Colonic mucosa (tissue), 4 donors: ENCODE data around the gene LRRTM4. TPM values are rescaled to one million over a fixed set of nuclear protein-coding genes. Genes with fewer than 3 reads are reported as not detected.
"Not testable (repeated sequence)": the region's sequence is repeated elsewhere in the genome, so short reads cannot be mapped to it uniquely, and the experiment has no call there.

Source experiments
- DNase-seq: peaks from one replicate; pipeline ENCODE4 v3.0.0-alpha.2; 2020
- H3K27ac ChIP-seq: fragments of 200-600 bp; one replicate; pipeline ENCODE4 v1.8.0; 2021
- H3K27me3 ChIP-seq: fragments of 200-600 bp; one replicate; pipeline ENCODE4 v1.8.0; 2021
- H3K36me3 ChIP-seq: fragments of 200-600 bp; one replicate; pipeline ENCODE4 v1.8.0; 2021
- H3K4me1 ChIP-seq: fragments of 200-600 bp; one replicate; pipeline ENCODE4 v1.8.0; 2021; ENCODE audit warnings: mild to moderate bottlenecking
- H3K4me3 ChIP-seq: fragments of 200-600 bp; one replicate; pipeline ENCODE4 v1.8.0; 2021
- H3K9ac ChIP-seq, 2 donors: one replicate each; pipeline ENCODE4 v1.7.0; 2013; ENCODE audit warnings: control low read depth in 2 of 2, low read depth in 2 of 2, low read length in 2 of 2
- H3K9me3 ChIP-seq: fragments of 200-600 bp; one replicate; pipeline ENCODE4 v1.8.0; 2021
- CTCF ChIP-seq: fragments of 200-600 bp; IDR thresholded peaks from one replicate; pipeline ENCODE4 v1.8.0; 2022; ENCODE audit warnings: antibody characterized with exemption, mild to moderate bottlenecking
- intact Hi-C: fragments of 100-400 bp; cut with DNase I; formaldehyde crosslinking; loops from one replicate; pipeline ENCODE4 v1.14.1; 2022
- total RNA-seq, 2 donors: library from RNA; stranded (reverse); fragmentation: NEBNext Ultra II Directional in 1 of 2; extraction: Animal tissue kit (Norgen Biotek cat#: 25700) in 1 of 2; gene quantifications; one replicate each; pipeline ENCODE4 v1.2.1, GENCODE V29; 2021
- donor health status: healthy.
- donor health status: DM: no; HTN: no; CAD: no.
- donor health status: DM: no; HTN: no; CAD: no.

LRRTM4 gene
- total RNA-seq, 2 donors from 2014 or later, result 0.32 TPM; not detected in 1

GRCh38 chr2:77105008-77105407 is 417.2 kb downstream of the LRRTM4 start:
- TF ChIP-seq CTCF, result no peak
- Histone ChIP-seq H3K27me3 (no peaks in the 10 kb centered on the region), H3K4me3 (no peak overlapping the region), H3K36me3 (no peaks in the 10 kb centered on the region), H3K9ac (no peak overlapping the region), H3K27ac (no peak overlapping the region), H3K4me1 (no peaks in the 10 kb centered on the region), H3K9me3 (no peaks in the 10 kb centered on the region)
- DNase-seq, result no peak
- intact Hi-C loops, result no loop called here

GRCh38 chr2:77104554-77104953 is 417.6 kb downstream of the LRRTM4 start:
- Histone ChIP-seq H3K27me3 (no peaks in the 10 kb centered on the region), H3K9ac (no peak overlapping the region), H3K27ac (no peak overlapping the region), H3K4me3 (no peak overlapping the region), H3K36me3 (no peaks in the 10 kb centered on the region), H3K4me1 (no peaks in the 10 kb centered on the region), H3K9me3 (no peaks in the 10 kb centered on the region)
- no peak for DNase-seq
- no peak for TF ChIP-seq CTCF
- intact Hi-C loops, result no loop called here

GRCh38 chr2:77102927-77103326 is 419.2 kb downstream of the LRRTM4 start:
- no peak for TF ChIP-seq CTCF
- DNase-seq, result no peak
- intact Hi-C loops, result no loop called here
- H3K9ac ChIP-seq, result no peak overlapping the region
- no peak overlapping the region for H3K27ac ChIP-seq
- H3K9me3 ChIP-seq, result no peaks in the 10 kb centered on the region
- H3K36me3 ChIP-seq, result no peaks in the 10 kb centered on the region
- H3K27me3 ChIP-seq, result no peaks in the 10 kb centered on the region
- H3K4me1 ChIP-seq, result no peaks in the 10 kb centered on the region
- no peak overlapping the region for H3K4me3 ChIP-seq

GRCh38 chr2:77101796-77102452 is 420.3 kb downstream of the LRRTM4 start:
- H3K9ac ChIP-seq, result no peak overlapping the region
- no peak overlapping the region for H3K4me3 ChIP-seq
- no peaks in the 10 kb centered on the region for H3K9me3 ChIP-seq
- intact Hi-C loops, result no loop called here
- no peaks in the 10 kb centered on the region for H3K27me3 ChIP-seq
- no peak overlapping the region for H3K27ac ChIP-seq
- TF ChIP-seq CTCF, result no peak
- H3K4me1 ChIP-seq, result no peaks in the 10 kb centered on the region
- no peaks in the 10 kb centered on the region for H3K36me3 ChIP-seq
- DNase-seq, result no peak

GRCh38 chr2:77099961-77100360 is 422.2 kb downstream of the LRRTM4 start:
- DNase-seq, result no peak
- intact Hi-C loops, result no loop called here
- Histone ChIP-seq H3K36me3 (no peaks in the 10 kb centered on the region), H3K9ac (no peak overlapping the region), H3K27ac (no peak overlapping the region), H3K9me3 (no peaks in the 10 kb centered on the region), H3K4me1 (no peaks in the 10 kb centered on the region), H3K27me3 (no peaks in the 10 kb centered on the region), H3K4me3 (no peak overlapping the region)
- TF ChIP-seq CTCF, result no peak

GRCh38 chr2:77095525-77095924 is 426.7 kb downstream of the LRRTM4 start:
- H3K4me1 ChIP-seq, H3K36me3 ChIP-seq, H3K27me3 ChIP-seq, intact Hi-C loops, H3K4me3 ChIP-seq, H3K9me3 ChIP-seq, H3K27ac ChIP-seq, H3K9ac ChIP-seq, DNase-seq: not testable (repeated sequence)
